ENCODE data around the gene TNIK.

DNA sequence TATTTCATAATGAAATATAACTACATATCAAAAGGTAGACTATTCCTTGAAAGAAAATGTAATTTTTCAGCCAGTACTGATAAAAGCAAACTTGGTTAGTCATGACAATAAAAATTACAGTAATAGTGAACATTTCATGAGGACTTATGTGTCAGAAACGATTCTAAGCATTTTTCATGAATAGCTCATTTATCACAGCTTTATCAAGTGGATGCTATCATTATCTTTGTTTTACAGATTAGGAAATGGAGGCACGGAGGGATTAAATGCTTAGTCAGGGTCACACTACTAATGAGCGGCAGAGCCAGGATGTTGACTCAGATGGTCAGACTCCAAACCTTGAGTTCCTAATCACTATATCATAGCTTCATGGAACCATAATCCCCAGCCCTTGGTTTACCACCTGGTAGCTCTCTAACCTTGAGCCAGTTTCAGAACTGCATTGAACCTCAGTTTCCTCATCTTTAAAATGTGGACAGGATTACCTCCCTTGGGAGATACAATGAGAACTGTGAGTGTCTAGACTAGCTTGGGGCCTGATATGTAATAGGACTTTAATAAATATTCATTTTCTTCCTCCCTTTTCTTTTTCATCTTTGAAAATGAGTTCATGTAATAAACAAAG lies 85.4 kb downstream of the TNIK start:
- TF ChIP-seq CTCF (conservative IDR thresholded peaks at IDR 0.05) (no peak), ZFX (IDR thresholded peaks at IDR 0.05) (no peak)
